ENCODE data around the gene ZNF790.
A peak's percentile ranks its signal among the peaks of the same experiment; 100 is the strongest.
"Not testable (repeated sequence)": the region's sequence is repeated elsewhere in the genome, so short reads cannot be mapped to it uniquely, and the experiment has no call there.

ZNF790 gene

GRCh38 chr19:36807029-36807428, 31.2 kb downstream of the ZNF790 start:
- no peak overlapping the region for H3K4me3 ChIP-seq (ENCODE audit: low read depth, low read length)
- in situ Hi-C loops (cut with HindIII; ENCODE audit: low sequenced_read_pairs), result no loop called here
- DNase-seq (ENCODE audit: low read depth), result no peak
- TF ChIP-seq CTCF (IDR thresholded peaks at IDR 0.05; ENCODE audit: low read depth, low read length, missing control alignments), result no peak

GRCh38 chr19:36805364-36805763, 32.8 kb downstream of the ZNF790 start:
- no peak for DNase-seq (ENCODE audit: low read depth)
- in situ Hi-C loops (cut with HindIII; ENCODE audit: low sequenced_read_pairs), result no loop called here
- no peak overlapping the region for H3K4me3 ChIP-seq (ENCODE audit: low read depth, low read length)
- TF ChIP-seq CTCF (IDR thresholded peaks at IDR 0.05; ENCODE audit: low read depth, low read length, missing control alignments), result no peak

GRCh38 chr19:36797786-36798108, 40.4 kb downstream of the ZNF790 start:
- in situ Hi-C loops (cut with HindIII; ENCODE audit: low sequenced_read_pairs), result no loop called here
- H3K4me3 ChIP-seq (ENCODE audit: low read depth, low read length), result peak overlapping the region; percentile 85
- no peak for DNase-seq (ENCODE audit: low read depth)
- TF ChIP-seq CTCF (IDR thresholded peaks at IDR 0.05; ENCODE audit: low read depth, low read length, missing control alignments), result no peak

GRCh38 chr19:36796714-36796992, 41.5 kb downstream of the ZNF790 start:
- no peak for DNase-seq (ENCODE audit: low read depth)
- peak overlapping the region; percentile 85 for H3K4me3 ChIP-seq (ENCODE audit: low read depth, low read length)
- TF ChIP-seq CTCF (IDR thresholded peaks at IDR 0.05; ENCODE audit: low read depth, low read length, missing control alignments), result no peak
- in situ Hi-C loops (cut with HindIII; ENCODE audit: low sequenced_read_pairs), result no loop called here

- H3K4me3 ChIP-seq (ENCODE audit: low read depth, low read length); in situ Hi-C loops (cut with HindIII; ENCODE audit: low sequenced_read_pairs); DNase-seq (ENCODE audit: low read depth): not testable (repeated sequence)
These were observed 46.6 kb downstream of the ZNF790 start for GRCh38 chr19:36791420-36792141.

- in situ Hi-C loops (cut with HindIII; ENCODE audit: low sequenced_read_pairs), result no loop called here
- peak overlapping the region; percentile 19 for H3K4me3 ChIP-seq (ENCODE audit: low read depth, low read length)
- no peak for TF ChIP-seq CTCF (IDR thresholded peaks at IDR 0.05; ENCODE audit: low read depth, low read length, missing control alignments)
- DNase-seq (ENCODE audit: low read depth), result no peak
These were observed 62.4 kb downstream of the ZNF790 start for GRCh38 chr19:36775768-36776167.

GRCh38 chr19:36773223-36773579, 65.0 kb downstream of the ZNF790 start:
- no peak for TF ChIP-seq CTCF (IDR thresholded peaks at IDR 0.05; ENCODE audit: low read depth, low read length, missing control alignments)
- peak overlapping the region; percentile 70 for H3K4me3 ChIP-seq (ENCODE audit: low read depth, low read length)
- no peak for DNase-seq (ENCODE audit: low read depth)
- in situ Hi-C loops (cut with HindIII; ENCODE audit: low sequenced_read_pairs), result no loop called here
